BJ (cell line): ENCODE data around the gene TACR2. TPM values are rescaled to one million over a fixed set of nuclear protein-coding genes. Genes with fewer than 3 reads are reported as not detected.
A peak's percentile ranks its signal among the peaks of the same experiment; 100 is the strongest.

Experiments used
- CTCF ChIA-PET: fragments of 350-600 bp; formaldehyde crosslinking; extraction: SDS; loops from one replicate; lab custom pipeline; 2021; ENCODE audit warnings: antibody characterized with exemption, inconsistent platforms; lab: Yijun Ruan, JAX
- POLR2A ChIA-PET: fragments of 300-600 bp; sonication (Branson Sonifier 250); formaldehyde crosslinking; extraction: SDS; loops from one replicate; lab custom pipeline; 2021; ENCODE audit warnings: antibody characterized with exemption; lab: Charles Lee
- DNase-seq: peaks from one replicate; pipeline ENCODE4 v3.0.0-alpha.2; 2011; ENCODE audit warnings: low read depth
- H3K27me3 ChIP-seq: 2 replicates; pipeline ENCODE4 v1.6.0; 2011; ENCODE audit warnings: low read length; ENCODE audit not compliant: control insufficient read depth, insufficient read depth
- H3K36me3 ChIP-seq: 2 replicates; pipeline ENCODE4 v1.5.1; 2011; ENCODE audit warnings: low read length; ENCODE audit not compliant: control insufficient read depth, insufficient read depth
- H3K4me3 ChIP-seq: 2 replicates; pipeline ENCODE4 v1.5.1; 2011; ENCODE audit warnings: low read depth, mild to moderate bottlenecking, control low read depth, low read length
- polyA plus RNA-seq: library from polyadenylated mRNA; depleted of rRNA; stranded (reverse); fragments of >200 nt; gene quantifications from 2 replicates; pipeline ENCODE4 v1.2.3, GENCODE V29; 2011
- TF ChIP-seq, protein P1 (sequence below): IDR thresholded peaks from 2 replicates; pipeline ENCODE4 v1.5.1; 2011; ENCODE audit warnings: low read depth, mild to moderate bottlenecking, control low read depth, inconsistent platforms, low read length, moderate library complexity; ENCODE audit not compliant: insufficient read depth

TACR2 gene
- polyA plus RNA-seq, 1 experiment, result 0.09 TPM

DNA sequence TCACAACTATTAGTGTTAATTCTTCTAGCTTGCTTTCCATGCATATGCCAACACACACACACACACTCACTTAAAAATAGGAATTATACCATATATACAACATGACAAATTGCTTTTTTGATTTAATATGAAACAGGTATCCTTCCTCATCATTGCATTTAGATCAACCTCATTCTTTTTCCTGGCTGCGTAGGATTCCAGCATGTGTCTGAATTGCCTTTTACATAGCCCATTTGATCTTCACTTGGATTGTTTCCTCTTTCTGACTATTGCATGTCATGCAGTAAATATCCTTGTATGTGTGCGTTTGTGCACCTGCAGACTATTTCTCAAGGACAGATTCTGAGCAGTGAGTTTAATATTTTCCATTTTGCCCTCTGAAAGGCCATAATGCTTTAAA, 28.2 kb downstream of the TACR2 start:
- Histone ChIP-seq H3K4me3 (no peak overlapping the region), H3K36me3 (peaks cover 30% of the 10 kb centered on the region), H3K27me3 (no peaks in the 10 kb centered on the region)
- POLR2A ChIA-PET, result no interaction called here
- DNase-seq, result no peak
- TF ChIP-seq, protein P1, sequence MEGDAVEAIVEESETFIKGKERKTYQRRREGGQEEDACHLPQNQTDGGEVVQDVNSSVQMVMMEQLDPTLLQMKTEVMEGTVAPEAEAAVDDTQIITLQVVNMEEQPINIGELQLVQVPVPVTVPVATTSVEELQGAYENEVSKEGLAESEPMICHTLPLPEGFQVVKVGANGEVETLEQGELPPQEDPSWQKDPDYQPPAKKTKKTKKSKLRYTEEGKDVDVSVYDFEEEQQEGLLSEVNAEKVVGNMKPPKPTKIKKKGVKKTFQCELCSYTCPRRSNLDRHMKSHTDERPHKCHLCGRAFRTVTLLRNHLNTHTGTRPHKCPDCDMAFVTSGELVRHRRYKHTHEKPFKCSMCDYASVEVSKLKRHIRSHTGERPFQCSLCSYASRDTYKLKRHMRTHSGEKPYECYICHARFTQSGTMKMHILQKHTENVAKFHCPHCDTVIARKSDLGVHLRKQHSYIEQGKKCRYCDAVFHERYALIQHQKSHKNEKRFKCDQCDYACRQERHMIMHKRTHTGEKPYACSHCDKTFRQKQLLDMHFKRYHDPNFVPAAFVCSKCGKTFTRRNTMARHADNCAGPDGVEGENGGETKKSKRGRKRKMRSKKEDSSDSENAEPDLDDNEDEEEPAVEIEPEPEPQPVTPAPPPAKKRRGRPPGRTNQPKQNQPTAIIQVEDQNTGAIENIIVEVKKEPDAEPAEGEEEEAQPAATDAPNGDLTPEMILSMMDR, result no peak
- CTCF ChIA-PET, result interaction anchor here (1.4 to 4.5 kb wide), 2 partner anchors 150 to 158 kb away, joined by 3 to 35 read pairs; no protein-coding TSS in a partner anchor

DNA sequence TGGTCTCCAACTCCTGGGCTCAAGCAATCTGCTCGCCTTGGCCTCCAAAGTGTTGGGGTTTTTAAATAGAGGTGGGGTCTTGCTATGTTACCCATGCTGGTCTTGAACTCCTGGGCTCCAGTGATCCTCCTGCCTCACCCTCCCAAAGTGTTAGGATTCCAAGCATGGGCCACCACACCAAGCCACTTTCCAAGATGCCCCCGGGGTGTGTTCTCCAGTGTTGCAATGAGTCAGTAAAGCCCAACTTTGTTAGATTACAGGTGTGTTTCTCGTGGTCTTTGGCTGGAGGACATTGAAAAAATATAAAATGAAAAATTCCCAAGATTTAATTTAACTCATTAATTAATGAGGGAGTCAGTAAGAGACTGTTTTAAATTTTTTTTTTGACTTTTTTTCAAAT, 29.2 kb downstream of the TACR2 start:
- CTCF ChIA-PET, result interaction anchor here (4.5 kb wide), 1 partner anchor 149 kb away, joined by 35 read pairs; no protein-coding TSS in a partner anchor

DNA sequence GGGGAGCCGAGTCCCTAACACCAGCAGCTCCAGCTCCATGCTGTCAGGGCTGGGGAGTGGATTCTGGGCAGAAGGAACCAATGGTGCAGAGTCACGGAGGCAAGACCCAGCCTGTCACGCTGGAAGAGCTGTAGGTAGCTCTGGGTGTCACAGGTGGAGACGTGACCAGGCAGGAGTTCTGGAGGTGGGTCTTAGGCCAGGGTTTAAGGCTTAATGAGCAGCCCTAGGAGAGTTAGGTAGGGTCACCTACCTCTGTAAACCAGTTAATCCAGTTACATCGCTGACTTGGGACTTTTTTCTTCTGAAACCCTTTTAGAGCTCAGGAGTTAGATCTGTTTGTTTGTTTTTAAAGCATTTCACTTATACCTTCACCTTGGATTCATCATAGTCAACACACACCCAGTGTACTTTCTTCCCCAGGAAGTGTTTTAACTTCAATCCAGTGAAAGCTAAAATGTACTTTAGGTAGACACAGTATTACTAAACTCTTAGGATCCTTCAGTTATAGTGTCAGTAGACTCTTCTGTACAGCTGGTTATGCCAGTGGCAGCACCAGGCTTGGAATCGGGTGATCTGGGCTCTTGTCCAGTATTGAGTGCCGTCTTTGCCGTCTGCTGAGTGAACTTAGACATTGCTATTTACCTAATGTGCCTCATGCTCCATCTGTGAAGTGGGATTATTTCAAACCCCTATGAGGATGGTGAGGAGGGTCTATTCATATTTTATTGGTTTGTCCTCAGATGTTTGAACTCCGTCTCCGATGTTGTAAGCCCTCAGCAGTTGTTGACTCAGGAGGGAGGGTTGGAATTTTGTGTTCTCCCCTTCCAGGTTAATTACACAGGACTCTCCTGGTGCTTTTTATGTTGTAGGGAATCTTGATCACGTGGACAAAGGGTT, 31.0 kb downstream of the TACR2 start:
- no peak for DNase-seq
- Histone ChIP-seq H3K36me3 (peaks cover 27% of the 10 kb centered on the region), H3K27me3 (no peaks in the 10 kb centered on the region), H3K4me3 (no peak overlapping the region)
- ChIA-PET POLR2A (interaction anchor here (0.6 kb wide), 1 partner anchor 8 kb away, joined by 4 read pairs; no protein-coding TSS in a partner anchor), CTCF (interaction anchor here (0.7 to 0.8 kb wide), 2 partner anchors 17 to 28 kb away, joined by 3 to 5 read pairs; no protein-coding TSS in a partner anchor)
- TF ChIP-seq, protein P1, result no peak

More for the DNA sequence above, 29.2 kb downstream of the TACR2 start:
- Histone ChIP-seq H3K36me3 (peaks cover 30% of the 10 kb centered on the region), H3K27me3 (no peaks in the 10 kb centered on the region), H3K4me3 (no peak overlapping the region)
- POLR2A ChIA-PET, result no interaction called here
- TF ChIP-seq, protein P1, result no peak
- no peak for DNase-seq

DNA sequence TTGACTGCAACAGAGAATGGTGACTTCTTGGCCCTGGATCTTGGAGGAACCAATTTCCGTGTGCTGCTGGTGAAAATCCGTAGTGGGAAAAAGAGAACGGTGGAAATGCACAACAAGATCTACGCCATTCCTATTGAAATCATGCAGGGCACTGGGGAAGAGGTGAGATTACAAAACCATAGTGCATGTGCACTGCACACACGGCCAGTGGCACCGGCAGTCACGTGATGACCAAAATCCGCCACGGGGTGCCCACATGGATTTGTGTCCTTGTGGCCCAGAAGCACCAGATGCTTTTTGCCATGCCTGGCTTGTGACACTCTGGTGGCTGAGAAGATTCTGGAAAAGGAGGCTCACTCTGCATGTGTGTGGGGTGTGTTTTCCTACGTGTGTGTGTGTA, 32.4 kb downstream of the TACR2 start:
- Histone ChIP-seq H3K36me3 (peaks cover 30% of the 10 kb centered on the region), H3K4me3 (no peak overlapping the region), H3K27me3 (no peaks in the 10 kb centered on the region)
- CTCF ChIA-PET, result interaction anchor here (1.0 to 3.4 kb wide), 10 partner anchors 8 to 155 kb away, joined by 3 to 28 read pairs (median 8); no protein-coding TSS in a partner anchor
- POLR2A ChIA-PET, result no interaction called here
- DNase-seq, result no peak
- TF ChIP-seq, protein P1, result no peak

DNA sequence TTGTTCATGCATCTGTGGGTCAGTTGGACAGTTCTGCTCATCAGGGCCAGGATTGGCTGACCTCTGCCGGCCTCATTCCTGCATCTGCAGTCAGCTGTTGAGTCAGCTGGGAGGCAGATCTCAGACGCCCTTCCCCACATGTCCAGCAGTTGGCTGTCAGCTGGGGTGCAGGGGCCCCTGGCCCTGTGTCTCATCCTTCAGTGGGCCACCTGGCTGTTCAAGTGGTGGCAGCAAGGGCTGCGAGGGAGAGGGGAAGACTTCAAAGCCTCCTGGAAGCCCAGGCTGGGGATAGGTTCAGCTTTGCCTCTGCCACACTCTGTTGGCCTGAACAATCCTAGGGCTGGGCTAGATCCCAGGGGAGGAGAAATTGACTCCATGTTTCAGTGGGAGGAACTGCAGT, 33.2 kb downstream of the TACR2 start:
- Histone ChIP-seq H3K36me3 (peaks cover 27% of the 10 kb centered on the region), H3K27me3 (no peaks in the 10 kb centered on the region), H3K4me3 (no peak overlapping the region)
- DNase-seq, result peak; percentile 22
- TF ChIP-seq, protein P1, result peak; percentile 44; the same call in 1 of the 2 replicates
- ChIA-PET POLR2A (no interaction called here), CTCF (interaction anchor here (0.6 to 3.4 kb wide), 20 partner anchors 8 to 583 kb away, joined by 3 to 28 read pairs (median 6); no protein-coding TSS in a partner anchor)
